ENCODE results near the gene FSIP1. TPM values are rescaled to one million over a fixed set of nuclear protein-coding genes. Genes with fewer than 3 reads are reported as not detected.

Gene FSIP1
- total RNA-seq, 1 donor from 2014 or later: 0.71 TPM

DNA sequence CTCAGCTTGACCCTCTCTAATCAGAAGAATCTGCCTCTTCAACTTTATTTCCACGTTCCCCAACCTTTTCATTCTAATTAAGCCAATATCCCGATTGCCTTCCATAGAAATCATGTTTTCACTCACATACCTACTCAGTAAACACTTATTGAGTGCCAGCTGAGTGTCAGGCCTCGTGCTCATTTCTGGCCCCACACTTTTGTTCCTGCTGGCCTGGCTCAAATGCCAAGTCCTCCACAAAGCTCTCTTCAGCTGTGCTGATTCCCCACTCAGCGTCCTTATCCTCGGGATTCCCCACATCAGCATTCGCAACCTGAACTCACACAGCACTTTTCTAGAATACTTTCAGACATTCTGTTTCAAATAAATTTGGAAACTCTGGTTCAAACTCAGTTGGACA is 132.9 kb downstream of the FSIP1 start:
- DNase-seq (ENCODE audit: low read depth): no peak
- TF ChIP-seq, protein P1, sequence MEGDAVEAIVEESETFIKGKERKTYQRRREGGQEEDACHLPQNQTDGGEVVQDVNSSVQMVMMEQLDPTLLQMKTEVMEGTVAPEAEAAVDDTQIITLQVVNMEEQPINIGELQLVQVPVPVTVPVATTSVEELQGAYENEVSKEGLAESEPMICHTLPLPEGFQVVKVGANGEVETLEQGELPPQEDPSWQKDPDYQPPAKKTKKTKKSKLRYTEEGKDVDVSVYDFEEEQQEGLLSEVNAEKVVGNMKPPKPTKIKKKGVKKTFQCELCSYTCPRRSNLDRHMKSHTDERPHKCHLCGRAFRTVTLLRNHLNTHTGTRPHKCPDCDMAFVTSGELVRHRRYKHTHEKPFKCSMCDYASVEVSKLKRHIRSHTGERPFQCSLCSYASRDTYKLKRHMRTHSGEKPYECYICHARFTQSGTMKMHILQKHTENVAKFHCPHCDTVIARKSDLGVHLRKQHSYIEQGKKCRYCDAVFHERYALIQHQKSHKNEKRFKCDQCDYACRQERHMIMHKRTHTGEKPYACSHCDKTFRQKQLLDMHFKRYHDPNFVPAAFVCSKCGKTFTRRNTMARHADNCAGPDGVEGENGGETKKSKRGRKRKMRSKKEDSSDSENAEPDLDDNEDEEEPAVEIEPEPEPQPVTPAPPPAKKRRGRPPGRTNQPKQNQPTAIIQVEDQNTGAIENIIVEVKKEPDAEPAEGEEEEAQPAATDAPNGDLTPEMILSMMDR (IDR thresholded peaks at IDR 0.05; ENCODE audit: insufficient read depth, low read length, poor library complexity, severe bottlenecking): no peak
- H3K4me3 ChIP-seq (ENCODE audit: low read depth, low read length): no peak overlapping the region
- no peaks in the 10 kb centered on the region for H3K27me3 ChIP-seq (ENCODE audit: control insufficient read depth, insufficient read depth, low read length)
- H3K36me3 ChIP-seq (ENCODE audit: control insufficient read depth, insufficient read depth, low read length): no peaks in the 10 kb centered on the region

DNA sequence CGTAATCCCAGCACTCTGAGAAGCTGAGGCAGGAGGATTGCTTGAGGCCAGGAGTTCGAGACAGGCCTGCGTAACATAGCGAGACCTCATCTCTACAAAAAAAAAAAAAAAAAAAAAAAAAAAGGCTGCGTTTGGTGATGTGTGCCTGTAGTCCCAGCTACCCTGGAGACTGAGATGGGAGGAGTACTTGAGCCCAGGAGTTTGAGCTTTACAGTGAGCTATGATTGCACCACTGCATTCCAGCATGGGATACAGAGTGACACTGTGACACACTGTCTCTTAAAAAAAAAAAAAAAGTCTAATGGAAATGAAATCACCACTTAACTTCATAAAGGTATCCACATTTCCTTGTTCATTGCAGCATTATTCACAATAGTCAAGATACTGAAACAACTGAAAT is 136.2 kb downstream of the FSIP1 start:
- TF ChIP-seq, protein P1 (IDR thresholded peaks at IDR 0.05; ENCODE audit: insufficient read depth, low read length, poor library complexity, severe bottlenecking): no peak
- H3K36me3 ChIP-seq (ENCODE audit: control insufficient read depth, insufficient read depth, low read length): no peaks in the 10 kb centered on the region
- H3K4me3 ChIP-seq (ENCODE audit: low read depth, low read length): no peak overlapping the region

DNA sequence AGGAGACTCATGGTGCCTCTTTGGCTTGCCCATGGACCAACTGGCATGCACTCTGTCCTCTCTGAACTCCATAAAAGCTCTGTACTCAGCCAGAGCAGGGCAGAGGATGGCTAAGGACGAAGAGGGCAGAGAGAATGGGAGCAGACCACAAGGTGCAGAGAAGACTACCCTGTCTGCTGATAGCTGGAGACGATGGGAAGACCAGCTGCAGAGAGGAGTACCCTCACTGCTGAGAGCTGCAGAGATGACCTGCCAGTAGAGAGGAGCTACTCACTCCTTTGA is 136.7 kb downstream of the FSIP1 start:
- Histone ChIP-seq H3K36me3 (ENCODE audit: control insufficient read depth, insufficient read depth, low read length) (no peaks in the 10 kb centered on the region), H3K27me3 (ENCODE audit: control insufficient read depth, insufficient read depth, low read length) (no peaks in the 10 kb centered on the region), H3K4me3 (ENCODE audit: low read depth, low read length) (no peak overlapping the region)
- TF ChIP-seq, protein P1 (IDR thresholded peaks at IDR 0.05; ENCODE audit: insufficient read depth, low read length, poor library complexity, severe bottlenecking): no peak
- no peak for DNase-seq (ENCODE audit: low read depth)

More for the DNA sequence above, 136.2 kb downstream of the FSIP1 start:
- H3K27me3 ChIP-seq (ENCODE audit: control insufficient read depth, insufficient read depth, low read length): no peaks in the 10 kb centered on the region
- no peak for DNase-seq (ENCODE audit: low read depth)

DNA sequence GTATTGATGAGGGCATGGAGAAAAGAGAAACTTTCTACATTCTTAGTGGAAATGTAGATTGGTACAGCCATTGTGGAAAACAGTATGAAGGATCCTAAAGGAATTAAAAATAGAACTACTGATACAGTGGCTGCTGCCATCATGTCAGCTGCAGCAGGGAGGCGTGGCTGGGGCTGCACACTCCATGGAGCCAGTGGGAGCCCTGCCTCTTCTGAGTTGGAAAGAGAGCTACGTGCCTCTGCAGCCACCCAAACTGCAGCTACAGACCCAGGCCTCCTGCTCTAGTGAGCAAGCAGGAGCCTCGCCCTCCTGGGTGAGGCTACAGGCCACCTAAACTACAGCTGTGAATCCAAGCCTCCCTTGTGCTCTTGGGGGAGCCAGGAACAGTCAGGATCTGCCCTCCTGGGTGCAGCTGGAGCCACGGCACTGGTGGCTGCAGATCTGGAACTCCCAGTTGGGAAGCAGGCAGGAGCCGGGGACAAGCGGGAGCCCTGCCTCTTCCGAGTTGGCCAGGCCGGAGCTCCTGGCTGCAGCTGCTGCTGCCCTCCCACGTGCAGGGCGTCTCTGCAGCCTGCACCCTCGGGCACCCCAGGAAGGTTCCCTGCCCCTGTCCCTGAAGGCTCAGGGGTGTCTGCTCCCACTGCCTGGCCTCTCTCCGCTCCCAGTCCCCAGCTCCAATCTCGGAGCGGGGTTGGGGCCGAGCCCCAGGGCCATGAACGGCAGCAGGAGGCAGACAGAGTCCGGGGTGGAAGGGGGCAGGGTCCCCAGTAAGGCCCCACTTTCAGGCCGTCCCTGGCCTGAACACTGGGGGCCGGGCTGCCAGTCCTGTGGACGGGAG is 137.3 kb downstream of the FSIP1 start:
- Histone ChIP-seq H3K4me3 (ENCODE audit: low read depth, low read length) (no peak overlapping the region), H3K36me3 (ENCODE audit: control insufficient read depth, insufficient read depth, low read length) (no peaks in the 10 kb centered on the region), H3K27me3 (ENCODE audit: control insufficient read depth, insufficient read depth, low read length) (no peaks in the 10 kb centered on the region)
- TF ChIP-seq, protein P1 (IDR thresholded peaks at IDR 0.05; ENCODE audit: insufficient read depth, low read length, poor library complexity, severe bottlenecking): no peak
- no peak for DNase-seq (ENCODE audit: low read depth)

DNA sequence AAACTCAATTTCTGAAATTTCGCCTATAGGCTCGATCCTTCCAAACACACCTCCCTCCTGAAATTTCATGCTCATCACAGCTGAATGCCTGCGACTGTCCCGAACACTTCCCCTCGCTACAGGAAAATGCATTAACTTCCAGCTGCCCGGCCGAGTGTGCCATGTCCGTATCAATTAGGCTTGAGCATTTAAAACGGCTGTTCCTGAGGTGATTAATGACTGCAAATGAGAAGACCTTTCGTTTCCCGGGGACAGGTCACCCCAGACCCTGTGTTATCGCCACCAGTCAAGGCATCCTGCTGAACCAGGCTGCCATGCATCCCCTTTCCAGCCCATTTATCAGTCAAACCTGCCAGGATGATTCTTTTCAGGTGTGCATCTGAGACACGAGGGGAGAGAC is 138.5 kb downstream of the FSIP1 start:
- Histone ChIP-seq H3K4me3 (ENCODE audit: low read depth, low read length) (no peak overlapping the region), H3K27me3 (ENCODE audit: control insufficient read depth, insufficient read depth, low read length) (no peaks in the 10 kb centered on the region), H3K36me3 (ENCODE audit: control insufficient read depth, insufficient read depth, low read length) (no peaks in the 10 kb centered on the region)
- TF ChIP-seq, protein P1 (IDR thresholded peaks at IDR 0.05; ENCODE audit: insufficient read depth, low read length, poor library complexity, severe bottlenecking): no peak
- no peak for DNase-seq (ENCODE audit: low read depth)

DNA sequence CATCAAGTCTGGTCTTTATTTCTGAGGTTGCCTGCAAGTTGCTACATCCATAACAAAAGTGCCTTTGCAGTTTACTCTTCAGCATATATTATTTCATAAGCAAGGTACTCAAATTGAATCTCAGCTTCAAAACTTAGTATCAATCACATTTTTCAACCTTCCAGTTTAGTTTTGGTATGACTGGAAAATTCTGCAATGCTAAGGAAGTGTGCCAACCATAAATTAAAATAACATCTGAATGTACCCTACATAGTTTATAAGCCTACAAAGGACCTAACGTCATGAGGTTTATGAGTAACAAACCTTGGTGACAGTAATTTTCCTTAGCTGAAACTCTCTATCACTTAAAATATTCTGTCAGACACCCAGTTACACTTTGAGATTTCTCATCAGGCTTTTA is 138.9 kb downstream of the FSIP1 start:
- H3K36me3 ChIP-seq (ENCODE audit: control insufficient read depth, insufficient read depth, low read length): no peaks in the 10 kb centered on the region
- TF ChIP-seq, protein P1 (IDR thresholded peaks at IDR 0.05; ENCODE audit: insufficient read depth, low read length, poor library complexity, severe bottlenecking): no peak
- no peaks in the 10 kb centered on the region for H3K27me3 ChIP-seq (ENCODE audit: control insufficient read depth, insufficient read depth, low read length)
- no peak overlapping the region for H3K4me3 ChIP-seq (ENCODE audit: low read depth, low read length)
- no peak for DNase-seq (ENCODE audit: low read depth)

Data from kidney epithelial cell (primary cell).